Skeletal muscle satellite cell (primary cell): ENCODE measurements around the gene RRN3. TPM values are rescaled to one million over a fixed set of nuclear protein-coding genes. Genes with fewer than 3 reads are reported as not detected.
"Not testable (repeated sequence)": the region's sequence is repeated elsewhere in the genome, so short reads cannot be mapped to it uniquely, and the experiment has no call there.

ENCODE experiments used
- H3K27me3 ChIP-seq: 2 replicates; pipeline ENCODE4 v1.7.0; 2013; ENCODE audit warnings: low read length; ENCODE audit not compliant: control insufficient read depth, insufficient read depth
- H3K36me3 ChIP-seq: 2 replicates; pipeline ENCODE4 v1.7.0; 2013; ENCODE audit warnings: mild to moderate bottlenecking, control low read depth, low read length; ENCODE audit not compliant: insufficient read depth
- H3K4me1 ChIP-seq: 2 replicates; pipeline ENCODE4 v1.7.0; 2013; ENCODE audit warnings: low read length; ENCODE audit not compliant: control insufficient read depth, insufficient read depth
- H3K4me2 ChIP-seq: 2 replicates; pipeline ENCODE4 v1.7.0; 2013; ENCODE audit warnings: mild to moderate bottlenecking, low read length
- H3K4me3 ChIP-seq: 2 replicates; pipeline ENCODE4 v1.7.0; 2013; ENCODE audit warnings: low read length
- H3K9ac ChIP-seq: 2 replicates; pipeline ENCODE4 v1.7.0; 2013; ENCODE audit warnings: mild to moderate bottlenecking, low read depth, low read length, moderate library complexity
- H3K9me3 ChIP-seq: replicated peaks from 2 replicates; pipeline ENCODE4 v1.7.0; 2013; ENCODE audit warnings: mild to moderate bottlenecking, control low read depth, low read length
- small RNA-seq: library from RNA; depleted of rRNA; stranded (forward); fragments of <200 nt; gene quantifications from one replicate; pipeline ENCODE3, GENCODE V24; 2012

The RRN3 gene

GRCh38 chr16:15016951-15017580, 77.0 kb downstream of the RRN3 start:
- Histone ChIP-seq H3K36me3 (peaks cover 19% of the 10 kb centered on the region), H3K4me1 (peaks cover 55% of the 10 kb centered on the region)
- not testable (repeated sequence) for H3K4me3 ChIP-seq, H3K9ac ChIP-seq, H3K27me3 ChIP-seq, H3K9me3 ChIP-seq, H3K4me2 ChIP-seq

GRCh38 chr16:15016354-15016753, 77.7 kb downstream of the RRN3 start:
- H3K4me3 ChIP-seq, H3K4me2 ChIP-seq, H3K9ac ChIP-seq, H3K9me3 ChIP-seq, H3K27me3 ChIP-seq: not testable (repeated sequence)
- Histone ChIP-seq H3K4me1 (peaks cover 48% of the 10 kb centered on the region), H3K36me3 (peaks cover 22% of the 10 kb centered on the region)

GRCh38 chr16:15015671-15016070, 78.4 kb downstream of the RRN3 start:
- peaks cover 42% of the 10 kb centered on the region for H3K4me1 ChIP-seq
- H3K9ac ChIP-seq, H3K9me3 ChIP-seq, H3K4me3 ChIP-seq, H3K27me3 ChIP-seq, H3K4me2 ChIP-seq: not testable (repeated sequence)
- peaks cover 22% of the 10 kb centered on the region for H3K36me3 ChIP-seq

GRCh38 chr16:15012941-15013340, 81.1 kb downstream of the RRN3 start:
- H3K4me3 ChIP-seq, H3K27me3 ChIP-seq, H3K4me2 ChIP-seq, H3K9ac ChIP-seq, H3K9me3 ChIP-seq: not testable (repeated sequence)
- H3K36me3 ChIP-seq, result peaks cover 19% of the 10 kb centered on the region
- H3K4me1 ChIP-seq, result peaks cover 40% of the 10 kb centered on the region

Small RNA genes lying within 50 kb of the gene (small RNA-seq; reads per million reads assigned to genes)
- gene MIR1972-1, result not detected
